Activated CD4-positive, alpha-beta T cell treated with anti-CD3 and anti-CD28 coated beads, Interleukin-2, amount 50 U/mL, for 48 hours (primary cell): Measurements from ENCODE around the gene GPR107.

ENCODE experiments used
- DNase-seq, 2 experiments: peaks; one replicate each; pipeline ENCODE4 v3.0.0-alpha.2; 2020

GPR107 gene

GRCh38 chr9:130186839-130187522 is 133.3 kb downstream of the GPR107 start:
- peak in 1 of 2 experiments; percentile 14 for DNase-seq

GRCh38 chr9:130187523-130187846 is 133.8 kb downstream of the GPR107 start:
- DNase-seq = no peak

- DNase-seq = no peak
These were observed 135.3 kb downstream of the GPR107 start for GRCh38 chr9:130188860-130189481.
